Nephron (organoid): ENCODE measurements around the gene SLC22A31.

Experiments
- H3K27ac Mint-ChIP-seq, 3 experiments: 2 replicates each; pipeline ENCODE4 v1.8.0; 2020; ENCODE audit warnings: mixed read lengths in 3 of 3, mild to moderate bottlenecking in 2 of 3, moderate library complexity in 1 of 3
- H3K27me3 Mint-ChIP-seq: 2 replicates; pipeline ENCODE4 v1.8.0; 2021; ENCODE audit warnings: low read depth, mild to moderate bottlenecking, moderate library complexity, mixed read lengths
- H3K36me3 Mint-ChIP-seq: 2 replicates; pipeline ENCODE4 v1.8.0; 2020; ENCODE audit warnings: low read depth, mixed read lengths
- H3K4me1 Mint-ChIP-seq: 2 replicates; pipeline ENCODE4 v1.8.0; 2020; ENCODE audit warnings: mixed read lengths
- H3K4me3 Mint-ChIP-seq, 3 experiments: 2 replicates each; pipeline ENCODE4 v1.8.0; 2020; ENCODE audit warnings: mild to moderate bottlenecking in 3 of 3, mixed read lengths in 3 of 3, moderate library complexity in 2 of 3
- H3K9me3 Mint-ChIP-seq: 2 replicates; pipeline ENCODE4 v1.8.0; 2020; ENCODE audit warnings: mixed read lengths
- TF ChIP-seq, protein P1 (sequence below), 3 experiments: fragments of 200-600 bp; sonication (generic); IDR thresholded peaks; one replicate each; pipeline ENCODE4 v1.5.0; 2021; ENCODE audit warnings: antibody characterized with exemption in 3 of 3; ENCODE audit not compliant: unreplicated experiment in 3 of 3

SLC22A31 gene

DNA sequence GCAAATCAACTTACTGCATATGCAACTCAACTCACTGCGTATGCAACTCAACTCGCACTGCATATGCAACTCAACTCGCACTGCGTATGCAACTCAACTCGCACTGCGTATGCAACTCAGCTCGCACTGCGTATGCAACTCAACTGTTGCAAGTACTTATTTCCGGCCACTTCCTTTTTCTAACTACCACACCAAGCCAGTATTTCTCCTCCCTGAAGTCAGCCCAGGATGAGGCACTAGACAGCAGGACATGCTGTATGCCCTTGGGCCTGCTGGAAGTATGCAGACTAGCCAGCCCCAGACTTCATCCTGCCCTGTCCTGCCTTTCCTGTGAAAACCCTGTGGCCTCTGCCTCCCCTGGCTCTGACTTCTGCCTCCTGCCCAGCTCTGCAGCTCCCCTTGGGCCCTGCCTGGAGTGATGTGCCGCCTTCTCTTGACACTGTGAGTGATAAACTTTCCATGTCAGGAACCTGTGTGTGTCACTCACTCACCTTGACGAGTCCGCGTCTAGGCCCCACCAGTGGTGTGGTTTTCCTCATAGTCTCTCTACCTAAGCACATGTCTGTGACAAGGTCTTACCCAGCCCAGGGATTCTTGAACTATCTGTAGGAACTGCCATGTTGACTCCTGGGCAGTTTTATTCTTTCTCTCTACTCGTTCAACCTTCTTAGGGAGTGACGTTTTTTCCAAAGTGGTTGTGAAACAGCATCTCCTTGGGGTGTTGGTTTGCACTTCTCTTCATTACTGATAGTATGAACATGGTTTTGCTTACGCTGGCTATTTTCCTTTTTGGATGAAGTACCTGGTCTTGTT lies 33.5 kb upstream of the SLC22A31 start:
- Mint-ChIP-seq H3K4me3 (no peak overlapping the region), H3K27me3 (peaks cover 4% of the 10 kb centered on the region)

DNA sequence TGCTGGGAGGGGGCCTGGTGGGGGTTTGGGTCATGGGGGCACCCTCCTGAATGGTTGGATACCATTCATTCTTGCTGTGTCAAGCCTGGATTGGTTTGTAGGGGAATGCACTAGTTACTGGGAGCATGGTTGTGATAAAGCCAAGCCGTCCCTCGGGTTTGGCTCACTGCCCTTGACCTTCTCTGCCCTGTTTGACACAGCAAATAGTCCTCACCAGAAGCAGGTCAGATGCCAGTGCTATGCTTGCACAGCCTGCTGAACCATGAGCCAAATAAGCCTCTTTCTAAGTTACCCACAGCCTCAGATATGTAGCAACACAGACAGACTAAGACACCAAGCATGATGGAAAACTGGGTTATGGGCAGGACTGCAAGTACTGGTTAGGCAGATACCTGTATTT lies 31.8 kb upstream of the SLC22A31 start:
- no peaks in the 10 kb centered on the region for H3K4me1 Mint-ChIP-seq
- H3K36me3 Mint-ChIP-seq: peaks cover 81% of the 10 kb centered on the region
- H3K27me3 Mint-ChIP-seq: peaks cover 4% of the 10 kb centered on the region
- TF ChIP-seq, protein P1, sequence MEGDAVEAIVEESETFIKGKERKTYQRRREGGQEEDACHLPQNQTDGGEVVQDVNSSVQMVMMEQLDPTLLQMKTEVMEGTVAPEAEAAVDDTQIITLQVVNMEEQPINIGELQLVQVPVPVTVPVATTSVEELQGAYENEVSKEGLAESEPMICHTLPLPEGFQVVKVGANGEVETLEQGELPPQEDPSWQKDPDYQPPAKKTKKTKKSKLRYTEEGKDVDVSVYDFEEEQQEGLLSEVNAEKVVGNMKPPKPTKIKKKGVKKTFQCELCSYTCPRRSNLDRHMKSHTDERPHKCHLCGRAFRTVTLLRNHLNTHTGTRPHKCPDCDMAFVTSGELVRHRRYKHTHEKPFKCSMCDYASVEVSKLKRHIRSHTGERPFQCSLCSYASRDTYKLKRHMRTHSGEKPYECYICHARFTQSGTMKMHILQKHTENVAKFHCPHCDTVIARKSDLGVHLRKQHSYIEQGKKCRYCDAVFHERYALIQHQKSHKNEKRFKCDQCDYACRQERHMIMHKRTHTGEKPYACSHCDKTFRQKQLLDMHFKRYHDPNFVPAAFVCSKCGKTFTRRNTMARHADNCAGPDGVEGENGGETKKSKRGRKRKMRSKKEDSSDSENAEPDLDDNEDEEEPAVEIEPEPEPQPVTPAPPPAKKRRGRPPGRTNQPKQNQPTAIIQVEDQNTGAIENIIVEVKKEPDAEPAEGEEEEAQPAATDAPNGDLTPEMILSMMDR (IDR thresholded peaks at IDR 0.05; ENCODE audit: unreplicated experiment in 3 of 3): no peak
- no peak overlapping the region for H3K4me3 Mint-ChIP-seq
- H3K9me3 Mint-ChIP-seq: peaks cover 39% of the 10 kb centered on the region
- no peak overlapping the region for H3K27ac Mint-ChIP-seq

More for the DNA sequence above, 33.5 kb upstream of the SLC22A31 start:
- H3K4me1 Mint-ChIP-seq: no peaks in the 10 kb centered on the region
- no peak overlapping the region for H3K27ac Mint-ChIP-seq
- H3K9me3 Mint-ChIP-seq: peaks cover 23% of the 10 kb centered on the region
- TF ChIP-seq, protein P1 (IDR thresholded peaks at IDR 0.05; ENCODE audit: unreplicated experiment in 3 of 3): no peak
- peaks cover 64% of the 10 kb centered on the region for H3K36me3 Mint-ChIP-seq

DNA sequence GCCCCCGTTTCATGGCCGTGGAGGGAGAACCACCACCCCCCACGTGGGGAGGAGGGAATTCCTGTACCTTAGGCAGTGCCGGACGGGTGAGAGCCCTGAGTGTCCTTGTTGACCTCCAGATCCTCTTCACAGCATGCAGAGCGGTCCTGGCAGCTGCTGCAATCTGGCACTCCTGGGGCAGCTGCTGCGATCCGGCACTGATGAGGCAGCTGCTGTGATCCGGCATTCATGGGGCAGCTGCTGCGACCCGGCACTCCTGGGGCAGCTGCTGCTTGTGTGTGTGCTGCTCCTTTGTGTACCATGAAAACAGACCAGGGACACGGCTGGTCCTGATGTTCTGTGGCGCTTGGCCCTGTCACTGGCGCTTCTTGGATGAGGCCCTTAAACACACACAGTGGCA lies 29.9 kb upstream of the SLC22A31 start:
- H3K9me3 Mint-ChIP-seq: peaks cover 50% of the 10 kb centered on the region
- TF ChIP-seq, protein P1 (IDR thresholded peaks at IDR 0.05; ENCODE audit: unreplicated experiment in 3 of 3): no peak
- no peaks in the 10 kb centered on the region for H3K4me1 Mint-ChIP-seq
- H3K27ac Mint-ChIP-seq: no peak overlapping the region
- peaks cover 4% of the 10 kb centered on the region for H3K27me3 Mint-ChIP-seq
- H3K36me3 Mint-ChIP-seq: peaks cover 95% of the 10 kb centered on the region
- H3K4me3 Mint-ChIP-seq: no peak overlapping the region

DNA sequence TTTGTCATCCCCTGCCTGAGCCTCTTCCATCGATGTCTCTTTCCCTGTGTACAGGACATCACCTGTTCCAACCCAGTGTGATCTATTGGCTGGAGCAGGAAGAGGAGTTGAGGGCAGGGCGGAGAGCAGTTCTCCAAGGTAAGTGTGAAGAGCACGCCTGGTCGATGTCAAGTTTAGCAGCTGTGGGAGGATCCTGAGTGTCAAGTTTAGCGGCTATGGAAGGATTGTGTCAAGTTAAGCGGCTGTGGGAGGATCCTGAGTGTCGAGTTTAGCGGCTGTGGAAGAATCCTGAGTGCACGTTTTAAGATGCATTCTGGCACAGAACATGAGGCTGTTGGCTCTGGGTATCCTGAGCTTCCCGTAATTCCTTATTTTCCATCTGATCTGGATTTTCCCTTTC lies 24.3 kb upstream of the SLC22A31 start:
- TF ChIP-seq, protein P1 (IDR thresholded peaks at IDR 0.05; ENCODE audit: unreplicated experiment in 3 of 3): no peak
- no peaks in the 10 kb centered on the region for H3K4me1 Mint-ChIP-seq
- no peak overlapping the region for H3K27ac Mint-ChIP-seq
- no peaks in the 10 kb centered on the region for H3K27me3 Mint-ChIP-seq
- H3K4me3 Mint-ChIP-seq: no peak overlapping the region
- H3K36me3 Mint-ChIP-seq: peaks cover 76% of the 10 kb centered on the region
- H3K9me3 Mint-ChIP-seq: peaks cover 39% of the 10 kb centered on the region

DNA sequence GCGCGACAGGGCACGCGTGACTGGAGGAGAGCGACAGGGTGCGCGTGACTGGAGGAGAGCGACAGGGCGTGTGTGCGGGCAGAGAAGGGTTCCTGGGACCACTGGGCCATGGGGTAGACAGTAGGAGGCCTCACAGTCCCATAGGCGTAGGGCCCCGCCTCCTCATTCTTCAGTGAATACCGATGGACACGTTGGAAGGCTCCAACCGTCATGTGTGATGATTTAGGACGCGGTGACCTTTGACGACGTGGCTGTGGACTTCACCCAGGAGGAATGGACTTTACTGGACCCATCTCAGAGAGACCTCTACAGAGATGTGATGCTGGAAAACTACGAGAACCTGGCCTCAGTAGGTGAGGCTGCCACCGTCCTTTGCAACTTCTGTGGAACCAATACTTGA lies 22.6 kb upstream of the SLC22A31 start:
- Mint-ChIP-seq H3K27ac (no peak overlapping the region), H3K4me1 (peaks cover 5% of the 10 kb centered on the region), H3K27me3 (no peaks in the 10 kb centered on the region), H3K4me3 (no peak overlapping the region), H3K9me3 (peaks cover 24% of the 10 kb centered on the region), H3K36me3 (peaks cover 58% of the 10 kb centered on the region)
- TF ChIP-seq, protein P1 (IDR thresholded peaks at IDR 0.05; ENCODE audit: unreplicated experiment in 3 of 3): no peak

DNA sequence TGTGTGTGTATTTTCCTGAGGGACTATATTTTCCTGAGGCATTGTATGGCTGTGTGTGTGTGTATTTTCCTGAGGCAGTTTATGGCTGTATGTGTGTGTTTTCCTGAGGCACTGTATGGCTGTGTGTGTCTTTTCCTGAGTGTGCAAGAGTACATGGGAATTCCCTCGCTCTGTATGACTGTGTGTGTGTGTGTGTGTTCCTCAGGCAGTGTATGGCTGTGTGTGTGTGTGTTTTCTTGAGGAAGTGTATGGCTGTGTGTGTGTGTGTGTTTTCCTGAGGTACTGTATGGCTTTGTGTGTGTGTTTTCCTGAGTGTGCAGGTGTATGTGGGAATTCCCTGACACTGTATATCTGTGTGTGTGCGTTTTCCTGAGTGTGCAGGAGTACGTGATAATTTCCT lies 21.3 kb upstream of the SLC22A31 start:
- Mint-ChIP-seq H3K4me1 (peaks cover 8% of the 10 kb centered on the region), H3K9me3 (peaks cover 13% of the 10 kb centered on the region), H3K36me3 (peaks cover 45% of the 10 kb centered on the region), H3K27ac (no peak overlapping the region), H3K4me3 (peak overlapping the region in 2 of 3 experiments; percentile 2 to 20), H3K27me3 (no peaks in the 10 kb centered on the region)
- TF ChIP-seq, protein P1 (IDR thresholded peaks at IDR 0.05; ENCODE audit: unreplicated experiment in 3 of 3): no peak
